ENCODE data around the gene PRKG1.
"Not testable (repeated sequence)": the region's sequence is repeated elsewhere in the genome, so short reads cannot be mapped to it uniquely, and the experiment has no call there.

The PRKG1 gene

GRCh38 chr10:51198170-51198569 lies 123.9 kb downstream of the PRKG1 start:
- H3K4me1 Mint-ChIP-seq: no peaks in the 10 kb centered on the region
- no peaks in the 10 kb centered on the region for H3K27me3 Mint-ChIP-seq
- H3K4me3 Mint-ChIP-seq: no peak overlapping the region
- no peak overlapping the region for H3K27ac Mint-ChIP-seq
- no peaks in the 10 kb centered on the region for H3K36me3 Mint-ChIP-seq (ENCODE audit: low read depth)
- DNase-seq (no peak), ATAC-seq (no peak)
- H3K9me3 Mint-ChIP-seq: no peaks in the 10 kb centered on the region

GRCh38 chr10:51201947-51202346 lies 127.7 kb downstream of the PRKG1 start:
- Mint-ChIP-seq H3K27me3 (no peaks in the 10 kb centered on the region), H3K27ac (no peak overlapping the region), H3K9me3 (no peaks in the 10 kb centered on the region), H3K36me3 (ENCODE audit: low read depth) (no peaks in the 10 kb centered on the region), H3K4me3 (no peak overlapping the region), H3K4me1 (no peaks in the 10 kb centered on the region)
- no peak for ATAC-seq
- DNase-seq: no peak

GRCh38 chr10:51203359-51203758 lies 129.1 kb downstream of the PRKG1 start:
- no peak for ATAC-seq
- H3K27ac Mint-ChIP-seq: no peak overlapping the region
- H3K4me3 Mint-ChIP-seq: no peak overlapping the region
- H3K27me3 Mint-ChIP-seq: no peaks in the 10 kb centered on the region
- no peaks in the 10 kb centered on the region for H3K9me3 Mint-ChIP-seq
- H3K36me3 Mint-ChIP-seq (ENCODE audit: low read depth): no peaks in the 10 kb centered on the region
- H3K4me1 Mint-ChIP-seq: no peaks in the 10 kb centered on the region
- no peak for DNase-seq

GRCh38 chr10:51204066-51204465 lies 129.8 kb downstream of the PRKG1 start:
- ATAC-seq: no peak
- no peak overlapping the region for H3K4me3 Mint-ChIP-seq
- H3K4me1 Mint-ChIP-seq: no peaks in the 10 kb centered on the region
- H3K27ac Mint-ChIP-seq: no peak overlapping the region
- no peaks in the 10 kb centered on the region for H3K36me3 Mint-ChIP-seq (ENCODE audit: low read depth)
- no peaks in the 10 kb centered on the region for H3K9me3 Mint-ChIP-seq
- no peak for DNase-seq
- no peaks in the 10 kb centered on the region for H3K27me3 Mint-ChIP-seq

- Mint-ChIP-seq H3K27ac (no peak overlapping the region), H3K4me3 (no peak overlapping the region), H3K27me3 (no peaks in the 10 kb centered on the region), H3K9me3 (no peaks in the 10 kb centered on the region), H3K36me3 (ENCODE audit: low read depth) (no peaks in the 10 kb centered on the region), H3K4me1 (no peaks in the 10 kb centered on the region)
- ATAC-seq (no peak), DNase-seq (no peak)
Observed at GRCh38 chr10:51204701-51205100, 130.4 kb downstream of the PRKG1 start.

GRCh38 chr10:51206500-51206899 lies 132.2 kb downstream of the PRKG1 start:
- no peak overlapping the region for H3K27ac Mint-ChIP-seq
- ATAC-seq (no peak), DNase-seq (no peak)
- H3K4me3 Mint-ChIP-seq: no peak overlapping the region
- H3K36me3 Mint-ChIP-seq (ENCODE audit: low read depth): no peaks in the 10 kb centered on the region
- H3K27me3 Mint-ChIP-seq: no peaks in the 10 kb centered on the region
- H3K4me1 Mint-ChIP-seq: no peaks in the 10 kb centered on the region
- no peaks in the 10 kb centered on the region for H3K9me3 Mint-ChIP-seq

GRCh38 chr10:51212937-51213336 lies 138.7 kb downstream of the PRKG1 start:
- H3K27ac Mint-ChIP-seq; DNase-seq; H3K4me3 Mint-ChIP-seq; H3K36me3 Mint-ChIP-seq (ENCODE audit: low read depth); H3K4me1 Mint-ChIP-seq; H3K9me3 Mint-ChIP-seq; H3K27me3 Mint-ChIP-seq; ATAC-seq: not testable (repeated sequence)

GRCh38 chr10:51214207-51215196 lies 140.2 kb downstream of the PRKG1 start:
- H3K9me3 Mint-ChIP-seq: no peaks in the 10 kb centered on the region
- no peak overlapping the region for H3K4me3 Mint-ChIP-seq
- no peak overlapping the region for H3K27ac Mint-ChIP-seq
- H3K4me1 Mint-ChIP-seq: no peaks in the 10 kb centered on the region
- no peaks in the 10 kb centered on the region for H3K27me3 Mint-ChIP-seq
- no peak for ATAC-seq
- DNase-seq: no peak
- H3K36me3 Mint-ChIP-seq (ENCODE audit: low read depth): no peaks in the 10 kb centered on the region

- H3K27ac Mint-ChIP-seq: no peak overlapping the region
- DNase-seq (no peak), ATAC-seq (no peak)
- no peaks in the 10 kb centered on the region for H3K27me3 Mint-ChIP-seq
- no peaks in the 10 kb centered on the region for H3K9me3 Mint-ChIP-seq
- no peak overlapping the region for H3K4me3 Mint-ChIP-seq
- H3K36me3 Mint-ChIP-seq (ENCODE audit: low read depth): no peaks in the 10 kb centered on the region
- no peaks in the 10 kb centered on the region for H3K4me1 Mint-ChIP-seq
Observed at GRCh38 chr10:51215951-51216834, 141.9 kb downstream of the PRKG1 start.

- Mint-ChIP-seq H3K4me1 (no peaks in the 10 kb centered on the region), H3K4me3 (no peak overlapping the region), H3K27ac (no peak overlapping the region), H3K27me3 (no peaks in the 10 kb centered on the region), H3K9me3 (no peaks in the 10 kb centered on the region), H3K36me3 (ENCODE audit: low read depth) (no peaks in the 10 kb centered on the region)
- ATAC-seq: no peak
- no peak for DNase-seq
Observed at GRCh38 chr10:51217505-51217904, 143.2 kb downstream of the PRKG1 start.

GRCh38 chr10:51224671-51225161 lies 150.4 kb downstream of the PRKG1 start:
- Mint-ChIP-seq H3K4me1 (no peaks in the 10 kb centered on the region), H3K4me3 (no peak overlapping the region), H3K36me3 (ENCODE audit: low read depth) (no peaks in the 10 kb centered on the region), H3K9me3 (no peaks in the 10 kb centered on the region), H3K27ac (no peak overlapping the region), H3K27me3 (no peaks in the 10 kb centered on the region)
- DNase-seq (no peak), ATAC-seq (no peak)

GRCh38 chr10:51227897-51228713 lies 153.8 kb downstream of the PRKG1 start:
- Mint-ChIP-seq H3K9me3 (no peaks in the 10 kb centered on the region), H3K36me3 (ENCODE audit: low read depth) (no peaks in the 10 kb centered on the region)
- no peak for ATAC-seq

GRCh38 chr10:51228714-51229100 lies 154.4 kb downstream of the PRKG1 start:
- H3K9me3 Mint-ChIP-seq: no peaks in the 10 kb centered on the region
- DNase-seq (no peak), ATAC-seq (no peak)
- no peaks in the 10 kb centered on the region for H3K36me3 Mint-ChIP-seq (ENCODE audit: low read depth)
- no peak overlapping the region for H3K4me3 Mint-ChIP-seq
- no peak overlapping the region for H3K27ac Mint-ChIP-seq
- H3K27me3 Mint-ChIP-seq: no peaks in the 10 kb centered on the region
- no peaks in the 10 kb centered on the region for H3K4me1 Mint-ChIP-seq

More at GRCh38 chr10:51227897-51228713, 153.8 kb downstream of the PRKG1 start:
- H3K27me3 Mint-ChIP-seq: no peaks in the 10 kb centered on the region
- no peaks in the 10 kb centered on the region for H3K4me1 Mint-ChIP-seq
- H3K4me3 Mint-ChIP-seq: no peak overlapping the region
- H3K27ac Mint-ChIP-seq: no peak overlapping the region
- no peak for DNase-seq

Data from activated naive CD8-positive, alpha-beta T cell treated with anti-CD3 and anti-CD28 coated beads, Interleukin-2, amount 50 U/mL, for 24 hours (primary cell).